WTC11 (cell line): ENCODE measurements around the gene NDOR1.

Experiments
- CREB1 ChIP-seq: sonication (generic); formaldehyde crosslinking; IDR thresholded peaks from 2 replicates; pipeline ENCODE4 v1.8.0; 2023; ENCODE audit warnings: mild to moderate bottlenecking, missing genetic modification reagents
- HMGXB4 ChIP-seq: sonication (generic); formaldehyde crosslinking; IDR thresholded peaks from 2 replicates; pipeline ENCODE4 v1.8.1; 2023; ENCODE audit warnings: mild to moderate bottlenecking, moderate library complexity, missing genetic modification reagents
- NR1H2 ChIP-seq: sonication (generic); formaldehyde crosslinking; IDR thresholded peaks from 2 replicates; pipeline ENCODE4 v1.9.0; 2021; ENCODE audit warnings: mild to moderate bottlenecking, moderate library complexity, missing genetic modification reagents
- TF ChIP-seq, protein P1 (sequence below): fragments of 200-600 bp; IDR thresholded peaks from 2 replicates; pipeline ENCODE4 v1.8.0; 2022; ENCODE audit warnings: antibody characterized with exemption
- TF ChIP-seq, protein P2 (sequence below): sonication (generic); formaldehyde crosslinking; IDR thresholded peaks from 2 replicates; pipeline ENCODE4 v1.8.1; 2022; ENCODE audit warnings: missing genetic modification reagents, borderline replicate concordance
- TF ChIP-seq, protein P3 (sequence below): sonication (generic); formaldehyde crosslinking; IDR thresholded peaks from 2 replicates; pipeline ENCODE4 v1.8.1; 2023; ENCODE audit warnings: mild to moderate bottlenecking, missing genetic modification reagents, moderate library complexity

DNA sequence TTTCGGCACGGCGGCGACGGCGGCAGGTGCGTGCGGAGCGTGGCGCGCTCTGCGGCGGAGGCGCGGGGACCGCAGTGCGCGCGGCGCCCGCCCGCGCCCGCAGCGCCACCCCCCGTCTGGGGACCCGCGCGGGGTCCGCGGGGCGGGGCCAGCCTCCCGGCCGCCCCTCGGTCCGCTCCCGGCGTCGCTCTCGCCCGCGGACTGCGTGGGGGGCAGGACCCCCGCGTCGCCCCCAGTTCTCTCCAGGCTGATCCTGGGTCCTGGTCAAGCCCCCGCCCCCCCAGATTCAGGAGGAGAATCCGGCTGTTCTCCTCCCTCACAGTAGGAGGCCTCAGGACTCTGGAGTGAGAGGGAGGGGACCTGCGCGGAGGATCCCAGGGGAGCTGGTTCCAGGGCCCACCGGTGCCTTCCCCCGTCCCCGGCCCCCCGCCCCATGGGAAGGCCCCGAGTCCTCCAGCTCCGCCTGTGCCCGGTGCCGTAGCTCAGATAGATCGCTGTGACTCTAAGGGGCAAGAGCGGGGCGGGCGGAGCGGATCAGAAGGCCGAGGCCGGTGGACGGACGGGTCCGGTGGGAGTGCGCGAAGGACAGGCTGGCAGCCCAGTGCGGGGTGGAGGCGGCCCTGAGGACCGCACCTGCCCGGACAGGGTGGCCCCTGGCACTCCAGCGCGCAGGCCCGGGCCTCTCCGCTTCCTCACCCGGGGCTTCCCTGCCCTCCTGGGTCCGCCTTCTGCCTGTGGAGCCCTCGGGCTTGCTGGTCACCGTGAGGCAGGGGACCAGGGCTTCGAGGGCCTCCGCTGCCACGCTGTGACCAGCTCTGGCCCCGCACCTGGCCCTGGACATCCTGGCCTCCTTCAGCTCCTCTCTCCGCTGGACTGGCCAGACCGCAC lies 16.9 kb downstream of the NDOR1 start, which contains the start of gene RNF208:
- TF ChIP-seq, protein P1, sequence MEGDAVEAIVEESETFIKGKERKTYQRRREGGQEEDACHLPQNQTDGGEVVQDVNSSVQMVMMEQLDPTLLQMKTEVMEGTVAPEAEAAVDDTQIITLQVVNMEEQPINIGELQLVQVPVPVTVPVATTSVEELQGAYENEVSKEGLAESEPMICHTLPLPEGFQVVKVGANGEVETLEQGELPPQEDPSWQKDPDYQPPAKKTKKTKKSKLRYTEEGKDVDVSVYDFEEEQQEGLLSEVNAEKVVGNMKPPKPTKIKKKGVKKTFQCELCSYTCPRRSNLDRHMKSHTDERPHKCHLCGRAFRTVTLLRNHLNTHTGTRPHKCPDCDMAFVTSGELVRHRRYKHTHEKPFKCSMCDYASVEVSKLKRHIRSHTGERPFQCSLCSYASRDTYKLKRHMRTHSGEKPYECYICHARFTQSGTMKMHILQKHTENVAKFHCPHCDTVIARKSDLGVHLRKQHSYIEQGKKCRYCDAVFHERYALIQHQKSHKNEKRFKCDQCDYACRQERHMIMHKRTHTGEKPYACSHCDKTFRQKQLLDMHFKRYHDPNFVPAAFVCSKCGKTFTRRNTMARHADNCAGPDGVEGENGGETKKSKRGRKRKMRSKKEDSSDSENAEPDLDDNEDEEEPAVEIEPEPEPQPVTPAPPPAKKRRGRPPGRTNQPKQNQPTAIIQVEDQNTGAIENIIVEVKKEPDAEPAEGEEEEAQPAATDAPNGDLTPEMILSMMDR = no peak
- TF ChIP-seq CREB1 (no peak), NR1H2 (CRISPR knock-in tag) (no peak), HMGXB4 (CRISPR knock-in tag) (no peak)
- TF ChIP-seq, protein P2, sequence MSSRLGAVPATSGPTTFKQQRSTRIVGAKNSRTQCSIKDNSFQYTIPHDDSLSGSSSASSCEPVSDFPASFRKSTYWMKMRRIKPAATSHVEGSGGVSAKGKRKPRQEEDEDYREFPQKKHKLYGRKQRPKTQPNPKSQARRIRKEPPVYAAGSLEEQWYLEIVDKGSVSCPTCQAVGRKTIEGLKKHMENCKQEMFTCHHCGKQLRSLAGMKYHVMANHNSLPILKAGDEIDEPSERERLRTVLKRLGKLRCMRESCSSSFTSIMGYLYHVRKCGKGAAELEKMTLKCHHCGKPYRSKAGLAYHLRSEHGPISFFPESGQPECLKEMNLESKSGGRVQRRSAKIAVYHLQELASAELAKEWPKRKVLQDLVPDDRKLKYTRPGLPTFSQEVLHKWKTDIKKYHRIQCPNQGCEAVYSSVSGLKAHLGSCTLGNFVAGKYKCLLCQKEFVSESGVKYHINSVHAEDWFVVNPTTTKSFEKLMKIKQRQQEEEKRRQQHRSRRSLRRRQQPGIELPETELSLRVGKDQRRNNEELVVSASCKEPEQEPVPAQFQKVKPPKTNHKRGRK = no peak
- TF ChIP-seq, protein P3, sequence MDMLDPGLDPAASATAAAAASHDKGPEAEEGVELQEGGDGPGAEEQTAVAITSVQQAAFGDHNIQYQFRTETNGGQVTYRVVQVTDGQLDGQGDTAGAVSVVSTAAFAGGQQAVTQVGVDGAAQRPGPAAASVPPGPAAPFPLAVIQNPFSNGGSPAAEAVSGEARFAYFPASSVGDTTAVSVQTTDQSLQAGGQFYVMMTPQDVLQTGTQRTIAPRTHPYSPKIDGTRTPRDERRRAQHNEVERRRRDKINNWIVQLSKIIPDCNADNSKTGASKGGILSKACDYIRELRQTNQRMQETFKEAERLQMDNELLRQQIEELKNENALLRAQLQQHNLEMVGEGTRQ = no peak
